ENCODE results near the gene C2orf81. TPM values are rescaled to one million over a fixed set of nuclear protein-coding genes. Genes with fewer than 3 reads are reported as not detected.
A peak's percentile ranks its signal among the peaks of the same experiment; 100 is the strongest.

Gene C2orf81
- total and polyA plus RNA-seq, 12 donors: 0.36 to 7.1 (median 1.8) TPM

DNA sequence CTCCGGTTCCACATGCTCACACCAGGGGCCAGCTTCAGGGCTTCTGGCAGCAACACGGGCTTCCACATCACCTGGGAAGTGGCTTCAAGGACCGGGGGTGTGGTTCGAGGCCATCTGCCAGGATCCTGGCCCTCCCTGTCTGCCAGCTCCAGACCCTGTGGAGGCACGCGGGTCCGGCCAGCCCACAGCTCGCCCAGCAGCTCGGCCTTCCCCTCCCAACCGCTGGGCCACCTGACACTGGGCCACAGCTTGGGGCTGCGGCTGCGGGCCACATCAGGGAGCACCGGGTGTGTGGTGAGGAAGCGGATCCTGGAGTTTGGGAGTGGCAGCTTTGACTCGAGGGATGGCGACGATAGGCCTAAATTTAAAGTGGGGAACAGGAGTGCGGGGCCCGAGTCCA lies 7.0 kb downstream of the C2orf81 start:
- Histone ChIP-seq H3K4me3 (peak overlapping the region in 2 of 4 donors; percentile 15 to 50), H3K4me1 (replicated peaks in 1 of 2) (peaks cover 0 to 17% of the 10 kb centered on the region in 2 donors), H3K9me3 (replicated peaks in 1 of 3) (no peaks in the 10 kb centered on the region), H3K27ac (no peak overlapping the region), H3K36me3 (replicated peaks in 1 of 2) (no peaks in the 10 kb centered on the region), H3K27me3 (peaks cover 6% of the 10 kb centered on the region)
- TF ChIP-seq POLR2A (IDR thresholded peaks at IDR 0.05): no peak
- TF ChIP-seq, protein P1, sequence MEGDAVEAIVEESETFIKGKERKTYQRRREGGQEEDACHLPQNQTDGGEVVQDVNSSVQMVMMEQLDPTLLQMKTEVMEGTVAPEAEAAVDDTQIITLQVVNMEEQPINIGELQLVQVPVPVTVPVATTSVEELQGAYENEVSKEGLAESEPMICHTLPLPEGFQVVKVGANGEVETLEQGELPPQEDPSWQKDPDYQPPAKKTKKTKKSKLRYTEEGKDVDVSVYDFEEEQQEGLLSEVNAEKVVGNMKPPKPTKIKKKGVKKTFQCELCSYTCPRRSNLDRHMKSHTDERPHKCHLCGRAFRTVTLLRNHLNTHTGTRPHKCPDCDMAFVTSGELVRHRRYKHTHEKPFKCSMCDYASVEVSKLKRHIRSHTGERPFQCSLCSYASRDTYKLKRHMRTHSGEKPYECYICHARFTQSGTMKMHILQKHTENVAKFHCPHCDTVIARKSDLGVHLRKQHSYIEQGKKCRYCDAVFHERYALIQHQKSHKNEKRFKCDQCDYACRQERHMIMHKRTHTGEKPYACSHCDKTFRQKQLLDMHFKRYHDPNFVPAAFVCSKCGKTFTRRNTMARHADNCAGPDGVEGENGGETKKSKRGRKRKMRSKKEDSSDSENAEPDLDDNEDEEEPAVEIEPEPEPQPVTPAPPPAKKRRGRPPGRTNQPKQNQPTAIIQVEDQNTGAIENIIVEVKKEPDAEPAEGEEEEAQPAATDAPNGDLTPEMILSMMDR (IDR thresholded peaks at IDR 0.05): no peak
- no peak for DNase-seq
- intact Hi-C loops (cut with DNase I): no loop called here
- WGBS, 4 donors: 56 to 66% (median 59%) methylated on average over 17 to 19 of the region's 19 CpGs

DNA sequence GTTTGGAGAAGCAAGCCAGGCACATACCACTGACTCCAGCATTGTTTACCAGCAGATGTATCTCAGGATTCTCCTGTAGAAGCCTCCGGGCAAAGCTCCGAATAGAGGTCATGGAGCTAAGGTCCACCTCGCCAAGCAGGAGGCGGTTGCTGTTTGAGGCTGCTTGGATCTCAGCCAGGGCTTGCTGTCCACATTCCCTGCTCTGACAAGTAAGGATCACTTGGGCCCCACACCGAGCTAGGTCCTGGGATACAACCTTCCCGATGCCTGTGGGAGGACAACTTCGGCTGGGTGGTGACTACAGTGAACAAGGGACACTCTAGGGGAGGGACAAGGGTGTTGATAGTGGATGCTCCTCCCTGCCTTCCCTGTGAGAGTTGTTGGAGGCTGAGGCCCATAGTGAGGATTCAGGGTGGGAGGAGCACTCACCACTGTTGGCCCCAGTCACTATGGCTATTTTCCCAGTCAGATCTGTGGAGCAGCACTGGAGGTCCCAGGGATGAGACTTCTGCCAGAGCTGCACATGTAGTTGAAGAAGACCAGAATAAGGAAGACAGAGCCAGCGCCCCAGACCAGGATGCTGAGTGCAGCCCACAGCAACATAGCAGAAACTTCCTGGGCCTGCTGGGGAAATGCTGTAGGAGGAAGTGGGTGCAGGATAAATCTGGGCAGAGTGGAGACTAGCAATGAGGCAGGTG lies 8.3 kb downstream of the C2orf81 start:
- Histone ChIP-seq H3K4me1 (replicated peaks in 1 of 2) (peaks cover 0 to 17% of the 10 kb centered on the region in 2 donors), H3K4me3 (no peak overlapping the region), H3K27ac (no peak overlapping the region), H3K9me3 (replicated peaks in 1 of 3) (no peaks in the 10 kb centered on the region), H3K36me3 (replicated peaks in 1 of 2) (no peaks in the 10 kb centered on the region), H3K27me3 (peaks cover 6% of the 10 kb centered on the region)
- DNase-seq: no peak
- intact Hi-C loops (cut with DNase I): no loop called here
- WGBS, 4 donors: 69 to 80% (median 73%) methylated on average over 4 to 8 of the region's 8 CpGs
- TF ChIP-seq, protein P1 (IDR thresholded peaks at IDR 0.05): no peak
- TF ChIP-seq POLR2A (IDR thresholded peaks at IDR 0.05): no peak

DNA sequence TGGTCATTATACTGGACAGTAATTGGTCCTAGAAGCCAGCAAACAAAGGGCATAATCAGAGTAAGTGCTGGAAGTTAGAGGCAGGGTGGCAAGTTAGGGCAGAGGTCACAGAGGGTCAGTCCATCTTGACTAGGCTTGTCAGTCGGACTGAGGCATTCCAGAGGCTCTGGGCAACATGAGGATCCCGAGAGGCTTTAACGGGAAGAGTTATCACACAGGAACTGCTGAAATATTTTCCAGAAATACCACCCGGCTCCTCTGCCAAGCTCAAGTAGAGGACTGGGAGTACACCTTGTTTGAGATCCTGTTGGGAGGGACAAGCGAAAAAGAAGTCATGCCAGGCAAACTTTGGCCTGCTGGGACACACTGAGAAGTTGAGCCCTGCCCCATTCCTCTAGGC lies 13.7 kb downstream of the C2orf81 start:
- 58 to 73% (median 67%) methylated on average over 5 of the region's 5 CpGs for WGBS, 4 donors
- Histone ChIP-seq H3K4me3 (no peak overlapping the region), H3K27ac (no peak overlapping the region), H3K9me3 (replicated peaks in 1 of 3) (no peaks in the 10 kb centered on the region), H3K4me1 (replicated peaks in 1 of 2) (no peaks in the 10 kb centered on the region), H3K27me3 (no peaks in the 10 kb centered on the region), H3K36me3 (replicated peaks in 1 of 2) (no peaks in the 10 kb centered on the region)
- no peak for TF ChIP-seq POLR2A (IDR thresholded peaks at IDR 0.05)
- TF ChIP-seq, protein P1 (IDR thresholded peaks at IDR 0.05): no peak
- intact Hi-C loops (cut with DNase I): no loop called here
- peak in 1 of 7 donors; percentile 20 for DNase-seq

DNA sequence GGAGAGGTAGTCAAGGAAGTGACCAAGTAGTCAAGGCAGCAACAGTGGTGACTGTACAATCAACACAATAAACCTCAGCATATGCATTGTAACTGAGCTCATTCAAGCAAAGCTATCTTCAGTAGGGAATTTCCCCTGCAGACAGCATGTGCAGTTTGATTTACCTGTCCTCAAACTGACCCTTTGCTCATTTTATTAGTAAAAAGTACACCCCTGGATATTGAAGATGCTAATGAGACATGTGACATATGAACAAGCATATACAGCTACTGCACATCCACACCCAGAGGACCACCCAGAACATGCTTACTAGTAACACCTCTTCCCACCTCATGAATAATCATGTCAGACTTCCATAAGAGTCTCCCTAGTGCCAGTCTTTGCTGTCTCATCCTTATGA lies 15.4 kb downstream of the C2orf81 start:
- TF ChIP-seq POLR2A (IDR thresholded peaks at IDR 0.05): no peak
- TF ChIP-seq, protein P1 (IDR thresholded peaks at IDR 0.05): no peak
- H3K27ac ChIP-seq: no peak overlapping the region
- no peaks in the 10 kb centered on the region for H3K27me3 ChIP-seq
- no peaks in the 10 kb centered on the region for H3K9me3 ChIP-seq (replicated peaks in 1 of 3)
- no peak for DNase-seq
- no peaks in the 10 kb centered on the region for H3K4me1 ChIP-seq (replicated peaks in 1 of 2)
- intact Hi-C loops (cut with DNase I): no loop called here
- no peaks in the 10 kb centered on the region for H3K36me3 ChIP-seq (replicated peaks in 1 of 2)
- H3K4me3 ChIP-seq: no peak overlapping the region

Measured in adrenal gland (tissue), 12 donors.